Stimulated activated CD8-positive, alpha-beta memory T cell treated with anti-CD3 and anti-CD28 coated beads, Interleukin-12 subunit alpha, Interleukin-12 subunit beta, amount 100 ng/mL, for 1 hour (primary cell): Measurements from ENCODE around the gene RASL12.
A peak's percentile ranks its signal among the peaks of the same experiment; 100 is the strongest.

ENCODE experiments used
- DNase-seq: peaks from one replicate; pipeline ENCODE4 v3.0.0-alpha.2; 2020; ENCODE audit warnings: low read depth

Gene RASL12

GRCh38 chr15:65092911-65093792 is 25.4 kb upstream of the RASL12 start:
- DNase-seq, result no peak

- no peak for DNase-seq
Observed at GRCh38 chr15:65091946-65092770, 24.4 kb upstream of the RASL12 start.

- DNase-seq, result no peak
Observed at GRCh38 chr15:65089206-65089824, 21.5 kb upstream of the RASL12 start.

- DNase-seq, result no peak
Observed at GRCh38 chr15:65088643-65089021, 20.8 kb upstream of the RASL12 start.

GRCh38 chr15:65087873-65088642 is 20.3 kb upstream of the RASL12 start:
- no peak for DNase-seq

GRCh38 chr15:65087411-65087810 is 19.6 kb upstream of the RASL12 start:
- no peak for DNase-seq

- no peak for DNase-seq
Observed at GRCh38 chr15:65086680-65087111, 18.9 kb upstream of the RASL12 start.

- no peak for DNase-seq
Observed at GRCh38 chr15:65085990-65086679, 18.3 kb upstream of the RASL12 start.

GRCh38 chr15:65085207-65085753 is 17.5 kb upstream of the RASL12 start:
- DNase-seq, result no peak

GRCh38 chr15:65084500-65085206 is 16.9 kb upstream of the RASL12 start:
- no peak for DNase-seq

GRCh38 chr15:65083262-65083701 is 15.5 kb upstream of the RASL12 start:
- DNase-seq, result no peak

- no peak for DNase-seq
Observed at GRCh38 chr15:65082303-65082953, 14.6 kb upstream of the RASL12 start.

GRCh38 chr15:65081758-65082157 is 14.0 kb upstream of the RASL12 start:
- no peak for DNase-seq

- DNase-seq, result no peak
Observed at GRCh38 chr15:65081270-65081669, 13.5 kb upstream of the RASL12 start.

- DNase-seq, result no peak
Observed at GRCh38 chr15:65079580-65079979, 11.8 kb upstream of the RASL12 start.

- peak; percentile 14 for DNase-seq
Observed at GRCh38 chr15:65077981-65078352, 10.2 kb upstream of the RASL12 start.

GRCh38 chr15:65077291-65077980 is 9.6 kb upstream of the RASL12 start:
- no peak for DNase-seq

GRCh38 chr15:65076486-65077290 is 8.9 kb upstream of the RASL12 start, which contains the start of gene KBTBD13:
Gene KBTBD13 (plus strand): TSS chr15:65076746. CDS start chr15:65076816, 70 bp downstream.
- no peak for DNase-seq
